Activated CD8-positive, alpha-beta memory T cell treated with anti-CD3 and anti-CD28 coated beads for 24 hours (primary cell): ENCODE results near the gene ZRANB1.

Source experiments
- DNase-seq: peaks from one replicate; pipeline ENCODE4 v3.0.0-alpha.2; 2020

ZRANB1 gene

DNA sequence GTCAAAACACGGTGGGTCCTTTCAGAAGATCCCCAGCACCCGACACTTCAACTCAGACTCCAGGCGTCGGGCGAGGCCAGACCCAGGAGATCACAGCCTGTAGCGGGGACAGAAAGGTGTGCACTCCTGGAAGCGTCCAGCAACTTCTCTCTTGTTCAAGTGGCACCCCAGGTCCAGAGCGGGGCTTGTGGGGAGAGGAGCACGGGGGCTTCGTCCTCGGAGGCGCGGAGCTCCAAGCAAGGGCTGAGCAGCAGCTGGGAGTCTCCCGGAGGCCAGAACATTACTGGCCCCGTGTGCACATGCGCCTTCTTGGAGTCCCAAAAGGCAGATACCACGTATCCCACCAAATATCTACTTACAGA is 54.9 kb downstream of the ZRANB1 start:
- no peak for DNase-seq

DNA sequence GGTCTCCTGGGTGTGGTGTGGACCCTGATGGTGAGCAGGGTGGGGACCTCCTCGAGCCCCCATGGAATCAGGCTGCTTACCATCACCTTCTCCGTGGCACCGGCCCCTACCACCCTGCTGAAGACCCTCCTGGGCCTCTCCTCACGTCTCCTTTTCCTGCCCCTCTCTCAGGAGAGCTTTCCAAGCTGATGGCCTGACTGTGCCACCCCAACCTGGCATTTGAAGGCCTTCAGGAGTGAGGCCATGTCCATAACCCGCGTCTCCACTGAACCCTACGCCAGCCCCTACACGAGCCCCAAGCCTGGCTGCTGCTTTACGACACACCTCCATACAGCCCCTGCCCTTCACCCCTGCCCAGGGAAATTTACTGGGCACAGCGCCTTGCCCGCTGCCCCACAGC is 55.4 kb downstream of the ZRANB1 start:
- DNase-seq: peak; percentile 47

DNA sequence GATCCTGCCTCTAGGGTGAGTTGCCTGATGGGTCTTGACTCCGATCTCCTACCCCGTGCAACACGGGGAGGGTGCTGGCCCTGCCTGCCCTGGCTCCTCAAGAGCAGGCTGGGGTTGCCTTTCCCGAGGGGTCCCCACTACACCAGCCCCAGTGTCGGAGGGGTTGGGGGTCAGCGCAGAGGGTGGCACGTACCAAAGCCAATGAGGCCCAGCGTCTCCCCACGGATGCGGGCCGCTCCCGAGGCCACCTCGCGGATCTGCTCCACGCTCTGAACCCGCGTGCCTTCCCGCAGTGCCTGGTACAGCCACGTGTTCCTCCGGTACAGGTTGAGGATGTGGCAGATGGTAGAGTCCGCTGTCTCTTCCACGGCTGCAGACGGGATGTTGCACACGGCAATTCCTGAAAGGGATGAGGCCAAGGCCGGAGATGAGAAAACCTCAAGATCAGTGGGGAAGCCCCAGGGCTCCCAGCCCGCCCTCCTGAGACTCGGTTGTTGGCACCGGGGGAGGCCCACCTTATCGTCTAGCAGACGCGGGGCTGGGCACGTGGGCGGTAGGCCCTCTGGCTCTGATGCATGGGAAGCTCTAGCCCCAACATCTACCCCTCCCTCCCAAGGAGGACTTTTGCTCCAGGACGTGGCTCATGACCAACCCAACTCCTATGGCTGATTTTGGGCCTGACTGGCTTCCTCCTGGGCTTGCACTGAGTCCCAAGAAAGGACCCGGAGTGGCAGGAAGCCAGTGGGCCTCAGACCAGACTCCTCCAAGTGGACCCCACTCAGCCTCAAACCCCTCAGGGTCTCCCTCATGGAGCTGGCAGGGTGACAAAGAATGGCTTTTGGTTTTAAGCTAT is 56.1 kb downstream of the ZRANB1 start:
- DNase-seq: peak; percentile 49

DNA sequence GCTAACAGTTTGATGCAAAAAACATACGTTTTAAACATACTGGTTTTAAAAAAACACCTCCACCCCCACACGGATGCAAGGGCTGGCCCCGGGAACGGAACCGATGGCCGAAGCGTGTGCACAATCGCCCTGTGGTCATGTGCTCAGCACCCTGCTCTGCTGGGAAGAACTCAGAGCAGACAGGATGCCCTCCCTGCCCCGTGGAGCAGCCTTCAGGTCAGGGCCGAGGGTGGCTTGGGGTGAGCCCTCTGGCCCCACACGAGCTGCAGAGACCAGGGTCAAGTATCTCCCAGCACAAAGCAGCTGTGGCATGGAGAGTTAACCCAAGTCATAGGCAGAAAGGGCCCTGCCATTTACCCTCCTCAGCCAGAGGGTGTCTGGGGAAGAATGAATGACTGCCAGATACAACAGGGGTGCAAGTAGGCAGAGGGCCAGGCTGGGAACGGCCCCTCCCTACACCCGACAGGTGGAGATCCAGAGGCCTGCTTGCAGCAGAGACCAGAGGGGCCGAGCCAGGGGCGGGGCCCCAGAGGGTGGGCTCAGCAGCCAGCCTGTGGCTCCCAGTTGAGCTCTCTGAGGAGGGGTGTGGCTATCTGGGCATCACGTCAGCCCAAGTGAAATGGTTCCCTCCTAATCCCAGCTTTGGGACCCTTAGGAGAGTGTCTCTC is 56.8 kb downstream of the ZRANB1 start:
- DNase-seq: no peak

DNA sequence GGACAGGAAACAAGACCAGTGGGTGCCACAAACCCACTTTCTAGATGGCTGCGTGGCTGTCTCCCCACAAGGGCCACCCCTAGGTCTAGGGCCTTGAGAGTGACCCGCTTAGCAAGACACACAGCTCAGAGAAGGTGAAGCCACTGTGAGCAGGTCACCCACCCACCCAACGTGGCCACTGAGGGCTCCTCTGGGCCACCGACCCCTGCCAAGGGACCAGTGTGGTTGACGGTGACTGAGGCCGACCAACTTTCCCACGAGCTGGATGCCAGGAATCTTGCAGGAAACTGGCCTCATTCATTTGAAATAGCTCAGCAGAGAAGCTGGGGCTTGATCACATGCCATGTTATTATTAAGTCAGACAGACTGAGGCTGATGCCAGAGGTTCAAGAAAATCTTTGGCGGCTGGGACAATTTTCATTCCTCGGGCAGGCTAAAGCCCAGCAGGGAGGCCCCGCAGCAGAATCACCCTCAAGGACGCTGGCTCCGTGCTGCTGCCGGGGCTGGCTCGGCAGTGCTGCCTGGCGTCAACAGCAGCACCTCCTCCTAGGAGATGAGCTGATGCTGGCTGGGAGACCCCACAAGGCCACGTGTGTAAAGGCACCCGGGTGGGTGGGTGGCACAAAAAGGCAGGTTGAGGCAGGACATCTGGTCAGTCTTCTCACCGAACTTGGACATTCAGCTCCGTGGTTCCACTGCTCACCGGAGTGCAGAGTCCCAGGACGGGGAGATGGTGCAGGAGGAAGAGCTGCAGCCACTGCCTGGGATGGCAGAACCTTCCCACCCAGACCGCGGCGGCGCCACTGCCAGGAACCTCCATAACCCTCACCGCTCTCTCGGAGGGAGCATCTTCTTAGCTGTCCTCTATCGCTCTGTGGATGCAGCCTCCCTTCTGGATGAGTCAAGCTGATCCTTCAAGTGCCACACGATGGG is 57.8 kb downstream of the ZRANB1 start:
- DNase-seq: no peak

DNA sequence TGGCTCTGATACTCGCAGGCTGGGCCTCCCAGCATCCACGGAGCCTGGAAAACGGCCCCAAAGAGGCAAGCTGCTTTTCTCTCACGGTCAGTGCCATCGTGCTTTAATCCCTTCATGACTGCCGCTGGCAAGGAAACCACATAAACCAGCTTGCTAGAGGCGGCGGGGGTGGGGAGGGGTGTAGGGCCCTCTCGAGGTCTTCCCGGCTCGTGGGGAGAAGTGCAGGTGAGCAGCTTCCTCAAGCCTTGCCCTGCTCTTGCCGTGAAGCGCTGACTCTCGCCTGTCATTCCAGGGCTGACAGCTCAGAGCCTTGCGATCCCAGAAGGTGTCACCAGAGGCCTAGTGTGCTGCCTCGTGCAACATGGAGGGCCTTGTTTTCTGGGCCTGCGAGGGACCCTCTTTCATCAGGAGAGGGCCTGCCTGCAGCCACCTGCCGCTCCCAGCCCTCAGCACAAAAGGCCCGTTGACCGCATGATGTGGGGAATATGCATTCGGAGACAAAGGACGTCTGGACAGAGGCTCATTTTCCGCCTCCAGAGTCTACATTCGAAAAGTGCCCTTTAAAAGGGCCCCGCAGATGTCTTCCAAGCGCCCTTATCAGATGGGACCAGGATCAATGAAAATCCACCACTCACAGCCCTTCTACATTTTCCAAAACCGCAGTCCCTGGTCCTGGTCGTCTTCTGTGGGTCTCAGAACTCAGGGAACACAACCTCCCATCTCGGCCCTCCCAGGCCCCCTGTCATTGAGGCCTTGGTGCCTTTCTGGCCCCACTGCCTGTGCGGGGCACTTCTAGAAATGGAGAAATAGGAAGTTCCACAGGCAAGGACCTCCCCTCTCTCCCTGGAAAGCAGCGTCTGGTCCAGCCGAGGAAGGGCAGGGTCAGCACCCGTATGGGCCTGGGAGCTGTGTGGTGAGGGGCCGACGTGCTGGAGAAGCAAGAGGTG is 58.7 kb downstream of the ZRANB1 start:
- no peak for DNase-seq

DNA sequence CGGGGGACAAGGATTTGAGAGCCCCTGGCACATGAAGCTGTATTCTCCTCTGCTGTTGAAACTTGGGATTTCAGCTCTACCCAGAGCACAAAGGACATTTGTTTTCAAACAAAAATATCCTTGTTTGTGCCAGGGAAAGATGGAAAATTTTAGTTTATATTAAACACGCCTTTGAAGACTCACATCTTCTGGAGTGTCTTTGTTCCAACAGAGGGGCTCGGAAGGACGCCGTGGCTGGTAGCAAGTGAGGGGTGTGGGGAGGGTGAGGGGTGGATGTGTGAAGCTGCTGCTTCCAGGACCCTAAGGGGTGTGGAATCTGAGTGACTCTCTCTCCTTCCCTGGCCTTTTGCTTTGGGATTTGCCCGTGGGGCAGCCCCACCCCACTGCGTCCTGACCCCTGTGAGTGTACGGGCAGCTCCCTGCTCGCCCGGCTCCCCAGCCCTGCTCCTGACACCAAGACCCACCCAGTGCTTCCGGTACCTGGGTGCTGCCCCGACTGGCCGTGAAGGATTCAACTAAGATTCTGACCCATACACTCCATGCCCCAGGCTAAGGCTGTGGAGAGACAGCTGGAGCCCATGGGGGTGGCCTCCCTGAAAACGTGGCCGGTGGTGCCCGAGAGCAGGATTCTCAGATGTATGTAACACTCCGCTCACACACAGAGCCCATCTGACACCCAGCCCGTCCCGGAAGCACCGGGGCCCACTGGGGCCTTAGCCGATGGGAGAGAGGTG is 59.6 kb downstream of the ZRANB1 start:
- no peak for DNase-seq

DNA sequence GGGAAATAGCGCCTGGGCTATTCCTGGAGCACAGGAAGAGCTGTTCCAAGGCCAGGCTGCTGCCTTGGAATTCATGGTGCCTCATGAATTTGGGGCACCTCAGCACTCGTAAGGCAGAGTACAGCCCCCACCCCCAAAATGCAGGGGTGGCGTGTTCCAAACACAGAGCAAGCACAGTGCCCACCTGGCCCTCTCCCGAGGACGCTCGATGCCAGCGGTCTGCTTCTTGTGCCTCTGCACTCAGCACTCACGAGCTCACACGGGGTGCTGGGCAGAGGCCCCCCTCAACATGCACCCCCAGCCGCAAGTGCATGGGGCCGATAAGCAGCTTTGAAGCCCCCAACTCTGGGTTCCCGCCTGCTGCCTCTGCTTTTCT is 60.1 kb downstream of the ZRANB1 start:
- DNase-seq: no peak

DNA sequence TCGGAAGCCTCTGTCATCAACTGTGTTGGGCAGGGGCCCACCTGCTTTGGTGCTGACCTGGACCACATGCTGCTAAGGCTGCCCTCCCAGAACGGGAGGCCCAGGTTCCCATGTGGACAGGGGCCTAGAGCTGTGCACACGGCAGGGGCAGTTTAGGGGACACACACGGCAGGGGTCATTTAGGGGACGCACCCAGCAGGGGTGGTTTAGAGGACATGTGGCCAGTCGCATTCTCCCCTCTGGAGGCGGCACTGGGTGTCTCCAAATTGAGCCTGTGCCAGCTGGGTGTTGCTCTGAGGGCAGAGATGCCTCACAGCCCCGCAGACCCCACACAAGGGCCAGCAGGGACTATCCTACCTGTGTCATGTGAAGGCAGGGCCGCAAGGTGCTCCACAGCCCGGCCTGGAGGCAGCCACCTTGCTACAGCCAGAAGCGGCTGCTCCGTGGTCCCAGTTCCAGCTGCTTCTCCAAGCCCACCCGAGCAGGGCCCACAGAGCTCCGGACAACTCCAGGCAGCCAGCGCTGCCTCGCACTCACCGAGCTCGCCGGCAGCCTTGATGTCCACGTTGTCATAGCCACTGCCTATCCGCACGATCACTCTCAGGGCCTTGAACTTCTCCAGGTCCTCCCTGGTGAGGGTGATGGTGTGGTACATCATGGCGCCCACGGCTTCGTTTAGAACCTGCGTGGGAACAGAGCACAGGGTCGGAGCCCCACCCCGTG is 60.7 kb downstream of the ZRANB1 start:
- no peak for DNase-seq

DNA sequence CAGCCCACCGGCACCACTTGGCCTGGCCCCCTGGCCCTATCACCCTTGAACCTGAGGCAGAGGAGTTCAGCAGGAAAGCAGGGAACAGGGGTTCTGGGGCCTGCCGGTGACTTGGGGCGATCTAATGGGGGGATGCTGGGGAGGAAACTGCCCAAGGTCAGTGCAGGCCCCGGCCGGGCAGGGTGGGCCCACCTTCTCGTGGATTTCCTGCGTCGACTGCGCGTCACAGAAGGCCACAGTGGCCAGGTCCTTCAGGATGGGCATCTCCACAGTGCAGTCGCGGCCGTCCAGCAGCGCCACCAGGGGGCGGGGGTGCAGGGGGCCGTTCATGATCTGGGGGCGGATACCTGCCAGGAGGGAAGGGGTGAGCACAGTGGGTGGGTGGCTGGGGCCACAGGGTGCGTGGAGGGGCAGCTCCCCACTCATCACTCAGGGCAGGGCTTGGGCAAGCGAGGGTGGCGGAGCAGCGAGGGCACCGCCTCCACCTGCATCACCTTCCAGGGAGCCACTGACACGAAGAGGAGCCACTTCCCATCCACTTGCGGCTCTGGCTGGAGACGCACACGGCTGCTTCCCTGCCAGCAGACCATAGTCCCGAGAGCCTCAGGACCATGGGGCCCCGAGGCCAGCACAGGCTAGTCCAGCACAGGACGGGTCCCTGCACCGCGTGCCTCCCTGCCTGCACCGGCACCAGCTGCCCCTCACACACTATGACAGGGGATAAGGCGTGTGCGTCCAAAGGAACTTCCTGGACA is 61.4 kb downstream of the ZRANB1 start:
- DNase-seq: no peak

DNA sequence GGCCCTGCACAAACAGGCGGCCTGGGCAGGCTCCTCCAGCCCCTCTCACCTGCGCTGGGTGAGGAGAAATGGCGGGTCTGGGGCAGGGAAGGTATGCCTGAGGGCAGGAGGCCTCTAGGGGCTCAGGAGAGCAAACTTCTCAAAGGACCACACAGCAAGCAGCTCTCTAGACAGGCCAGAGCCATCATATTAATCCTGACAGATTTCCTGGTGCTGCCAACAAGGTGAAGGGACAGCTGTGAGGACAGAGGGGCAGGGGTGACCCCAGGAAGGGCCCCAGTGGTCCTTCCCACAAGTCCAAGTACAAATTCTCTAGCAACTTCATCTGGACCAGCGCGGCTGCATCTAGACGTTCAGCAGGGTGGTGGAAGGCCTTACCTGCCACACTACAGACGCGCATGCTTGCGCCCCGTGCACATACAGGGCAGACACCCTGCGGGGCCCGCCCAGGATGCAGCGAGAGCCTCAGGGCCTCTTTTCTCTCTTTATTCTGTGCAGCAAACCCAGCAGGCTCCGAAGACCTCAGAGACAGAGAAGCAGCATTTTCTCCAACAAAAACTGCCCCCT is 62.1 kb downstream of the ZRANB1 start:
- no peak for DNase-seq

DNA sequence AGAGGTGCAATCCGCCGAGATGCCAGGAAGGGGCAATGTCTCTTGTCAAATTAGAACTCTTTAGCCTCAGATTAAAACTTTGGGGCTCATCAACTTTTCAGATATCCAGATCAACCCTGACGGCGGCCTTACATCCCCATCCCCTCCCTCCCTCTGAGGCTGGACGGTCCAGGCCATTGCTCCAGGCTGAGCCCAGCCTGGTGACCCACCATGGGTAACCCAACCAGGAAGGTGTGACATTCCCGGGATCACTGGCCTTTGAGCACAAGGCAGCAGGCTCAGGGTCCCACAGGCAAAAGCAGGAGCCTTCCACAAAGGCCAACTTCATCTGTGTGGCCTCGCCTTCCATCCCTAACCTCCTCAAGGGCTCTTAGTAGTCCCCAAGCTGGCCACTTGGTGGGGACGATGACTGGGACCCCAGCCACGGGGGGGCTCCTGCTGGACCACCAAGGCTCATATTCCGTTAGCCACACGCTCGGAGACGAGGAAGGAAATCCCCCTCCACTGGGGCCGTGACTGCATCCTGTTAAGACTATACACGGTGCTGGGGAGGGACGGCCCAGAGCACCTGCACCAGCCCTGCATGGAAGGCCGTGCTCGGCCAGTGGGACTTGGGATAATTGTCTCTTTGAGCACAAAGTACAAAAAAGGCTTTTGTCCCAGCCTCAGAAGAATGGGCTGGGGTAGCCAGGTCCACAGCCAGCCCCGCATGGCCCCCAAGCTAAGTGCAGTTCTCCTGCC is 62.8 kb downstream of the ZRANB1 start:
- DNase-seq: no peak

DNA sequence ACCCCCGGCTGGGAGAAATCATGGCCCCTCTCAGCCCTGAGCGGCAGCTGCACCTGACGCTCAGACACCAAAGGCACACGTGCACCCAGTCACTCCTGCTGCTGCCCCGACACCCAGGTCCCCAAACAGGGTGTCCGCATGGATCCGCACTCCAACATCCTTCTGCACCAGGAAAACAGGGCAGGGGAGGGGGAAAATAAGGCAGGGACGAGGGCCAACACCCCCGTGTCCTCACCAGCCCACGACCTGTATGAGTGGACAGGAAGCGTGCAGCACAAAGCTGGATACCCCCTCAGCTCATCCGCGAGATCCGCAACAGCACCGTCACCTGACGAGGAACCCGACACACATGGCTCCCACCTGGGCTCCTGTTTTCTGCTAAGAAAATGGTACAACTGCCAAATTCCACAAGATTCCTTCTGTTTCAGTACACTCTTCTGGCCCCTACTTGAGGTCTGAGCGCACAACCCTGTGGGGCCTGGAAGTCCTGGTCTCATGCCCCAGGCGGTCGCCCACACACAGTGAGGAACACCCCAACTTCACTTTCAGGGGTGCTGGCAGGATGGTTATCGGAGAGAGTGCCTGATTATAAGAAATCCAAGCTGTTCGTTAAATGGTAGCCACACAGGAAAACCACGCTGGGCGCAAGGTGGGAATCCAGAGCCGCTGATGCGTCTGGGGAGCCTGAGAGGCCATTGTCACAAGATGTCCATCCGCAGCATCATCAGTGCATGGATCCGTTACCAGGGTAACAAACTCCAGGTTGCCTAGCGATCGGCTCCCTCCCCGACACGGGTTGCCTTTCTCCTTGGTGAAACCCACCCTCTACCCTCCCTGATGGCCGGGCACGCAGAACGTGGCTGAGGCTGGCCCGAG is 63.6 kb downstream of the ZRANB1 start:
- DNase-seq: no peak

DNA sequence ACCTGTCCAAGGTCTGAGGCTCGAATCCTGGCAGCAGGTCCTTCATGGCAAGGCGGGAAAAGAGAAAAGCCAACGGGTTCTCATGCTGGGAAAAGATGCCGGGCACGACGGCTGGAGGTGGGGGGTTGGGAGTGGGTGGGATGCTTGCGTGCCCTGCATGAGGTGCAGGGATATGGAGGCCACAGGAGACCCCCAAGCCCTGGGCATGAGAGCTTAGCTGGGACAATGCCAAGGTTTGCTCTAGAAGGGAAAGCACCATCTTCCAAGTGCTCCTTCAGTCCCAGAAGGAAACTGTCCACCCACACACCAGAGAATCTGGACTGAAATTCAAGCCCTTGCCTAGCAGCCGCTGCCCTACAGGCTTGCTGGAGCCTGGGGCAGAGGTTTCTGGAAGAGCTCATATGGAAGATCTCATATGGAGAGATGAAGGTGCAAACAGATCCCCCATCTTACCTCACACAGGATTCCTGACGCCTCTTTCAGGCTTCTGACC is 64.3 kb downstream of the ZRANB1 start:
- DNase-seq: no peak

DNA sequence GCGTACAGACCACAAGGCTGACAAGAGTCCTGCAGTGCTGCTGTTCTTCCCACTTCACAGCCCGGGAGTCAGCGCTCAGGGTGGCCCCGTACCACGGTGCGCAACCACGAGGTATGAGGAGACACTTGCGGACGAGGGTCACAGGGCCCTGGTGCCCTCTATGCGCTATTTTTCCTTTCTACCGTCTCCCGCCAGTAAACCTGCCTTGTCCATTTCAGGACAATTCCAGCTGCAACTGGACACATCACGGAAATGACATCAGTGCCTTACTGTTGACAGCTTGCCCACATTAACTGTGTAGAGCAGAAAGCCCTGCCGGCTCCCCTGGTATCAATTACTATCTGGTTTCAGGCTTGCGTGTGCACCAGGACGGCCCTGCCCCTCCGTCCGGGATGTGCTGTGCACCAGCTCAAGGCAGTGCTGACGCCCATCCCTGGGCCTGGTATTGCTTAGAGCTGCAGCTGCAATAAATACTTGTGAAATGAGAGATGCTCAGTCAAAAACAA is 65.1 kb downstream of the ZRANB1 start:
- no peak for DNase-seq

DNA sequence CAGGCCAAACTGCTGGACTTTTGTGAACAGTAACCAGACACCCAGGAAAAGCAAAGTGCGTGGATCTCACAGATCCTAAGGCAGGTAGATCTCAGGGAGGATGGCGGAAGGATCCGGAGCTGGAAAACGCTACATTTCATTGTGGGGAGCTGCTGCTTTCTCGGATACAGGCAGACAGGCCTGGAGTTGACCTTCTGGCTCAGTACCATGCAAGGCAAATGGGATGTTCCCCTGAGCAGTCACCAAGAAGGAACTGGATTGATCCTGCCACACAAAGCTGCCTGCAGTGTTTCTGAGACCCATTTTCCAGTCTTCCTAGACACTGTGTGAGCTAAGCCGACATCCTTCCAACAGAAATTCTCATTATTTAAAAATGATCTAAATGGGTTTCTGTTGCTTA is 65.5 kb downstream of the ZRANB1 start:
- DNase-seq: no peak
